RWPE1 (cell line): ENCODE results near the gene SMTN.
A peak's percentile ranks its signal among the peaks of the same experiment; 100 is the strongest.

Experiments
- CTCF ChIA-PET: fragments of 350-600 bp; sonication (Branson Sonifier 250); formaldehyde crosslinking; extraction: SDS; loops from one replicate; lab custom pipeline; 2021; lab: Yijun Ruan, JAX
- POLR2A ChIA-PET: fragments of 400-600 bp; formaldehyde crosslinking; extraction: SDS; loops from one replicate; lab custom pipeline; 2020; ENCODE audit warnings: antibody characterized with exemption; ENCODE audit not compliant: low non-redundant PET; lab: Yijun Ruan, JAX
- DNase-seq: peaks from one replicate; pipeline ENCODE4 v3.0.0; 2012; ENCODE audit warnings: low spot score
- H3K27ac ChIP-seq: fragments of 450-650 bp; 2 replicates; pipeline ENCODE4 v1.5.1; 2017
- TF ChIP-seq, protein P1 (sequence below): fragments of 450-650 bp; conservative IDR thresholded peaks from 2 replicates; pipeline ENCODE4 v1.5.1; 2017; ENCODE audit warnings: low read depth, mild to moderate bottlenecking

The SMTN gene

DNA sequence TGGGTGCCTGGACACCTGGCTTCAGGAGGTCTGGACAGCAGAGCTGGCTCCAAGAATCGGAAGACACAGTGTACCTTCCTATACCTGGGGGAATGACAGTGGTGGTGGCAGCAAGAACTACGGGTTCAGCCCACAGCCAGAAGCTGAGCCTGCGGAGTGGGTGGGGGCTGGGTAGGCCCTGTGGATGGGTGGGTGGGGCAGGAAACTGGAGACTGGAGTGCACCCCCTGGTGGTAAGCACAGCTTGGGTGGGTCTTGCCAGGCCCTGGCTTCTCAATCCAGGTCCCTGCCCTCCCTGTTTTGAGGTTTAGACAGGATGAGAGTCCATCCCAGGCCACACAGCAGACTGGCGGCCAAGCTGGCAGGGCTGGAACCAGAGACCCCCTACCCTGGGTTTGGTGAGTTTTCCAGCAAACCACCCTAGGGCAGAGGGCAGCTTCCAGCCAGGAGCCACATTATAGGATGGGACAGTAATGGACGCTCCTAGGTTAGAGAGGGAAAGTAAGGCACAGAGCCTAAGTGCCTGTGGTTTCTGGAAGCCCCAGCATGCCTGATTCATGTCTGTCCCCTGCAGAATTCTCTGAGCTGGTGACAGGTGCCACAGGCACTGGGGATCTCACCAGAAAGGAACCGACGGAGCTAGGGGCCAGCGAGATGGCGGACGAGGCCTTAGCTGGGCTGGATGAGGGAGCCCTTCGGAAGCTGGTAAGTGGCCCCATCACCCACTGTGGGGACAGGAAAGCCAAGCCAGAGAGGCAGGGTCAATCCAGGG, 1.7 kb downstream of the SMTN start:
- DNase-seq, result no peak
- POLR2A ChIA-PET, result interaction anchor here (1.4 kb wide), 1 partner anchor 113 kb away, joined by 3 read pairs; no protein-coding TSS in a partner anchor
- CTCF ChIA-PET, result interaction anchor here (0.8 to 1.1 kb wide), 3 partner anchors 113 to 160 kb away, joined by 3 to 4 read pairs (median 4); partner anchors contain the start of gene TUG1
- TF ChIP-seq, protein P1, sequence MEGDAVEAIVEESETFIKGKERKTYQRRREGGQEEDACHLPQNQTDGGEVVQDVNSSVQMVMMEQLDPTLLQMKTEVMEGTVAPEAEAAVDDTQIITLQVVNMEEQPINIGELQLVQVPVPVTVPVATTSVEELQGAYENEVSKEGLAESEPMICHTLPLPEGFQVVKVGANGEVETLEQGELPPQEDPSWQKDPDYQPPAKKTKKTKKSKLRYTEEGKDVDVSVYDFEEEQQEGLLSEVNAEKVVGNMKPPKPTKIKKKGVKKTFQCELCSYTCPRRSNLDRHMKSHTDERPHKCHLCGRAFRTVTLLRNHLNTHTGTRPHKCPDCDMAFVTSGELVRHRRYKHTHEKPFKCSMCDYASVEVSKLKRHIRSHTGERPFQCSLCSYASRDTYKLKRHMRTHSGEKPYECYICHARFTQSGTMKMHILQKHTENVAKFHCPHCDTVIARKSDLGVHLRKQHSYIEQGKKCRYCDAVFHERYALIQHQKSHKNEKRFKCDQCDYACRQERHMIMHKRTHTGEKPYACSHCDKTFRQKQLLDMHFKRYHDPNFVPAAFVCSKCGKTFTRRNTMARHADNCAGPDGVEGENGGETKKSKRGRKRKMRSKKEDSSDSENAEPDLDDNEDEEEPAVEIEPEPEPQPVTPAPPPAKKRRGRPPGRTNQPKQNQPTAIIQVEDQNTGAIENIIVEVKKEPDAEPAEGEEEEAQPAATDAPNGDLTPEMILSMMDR, result peak; percentile 31
- peak overlapping the region; percentile 86 for H3K27ac ChIP-seq

DNA sequence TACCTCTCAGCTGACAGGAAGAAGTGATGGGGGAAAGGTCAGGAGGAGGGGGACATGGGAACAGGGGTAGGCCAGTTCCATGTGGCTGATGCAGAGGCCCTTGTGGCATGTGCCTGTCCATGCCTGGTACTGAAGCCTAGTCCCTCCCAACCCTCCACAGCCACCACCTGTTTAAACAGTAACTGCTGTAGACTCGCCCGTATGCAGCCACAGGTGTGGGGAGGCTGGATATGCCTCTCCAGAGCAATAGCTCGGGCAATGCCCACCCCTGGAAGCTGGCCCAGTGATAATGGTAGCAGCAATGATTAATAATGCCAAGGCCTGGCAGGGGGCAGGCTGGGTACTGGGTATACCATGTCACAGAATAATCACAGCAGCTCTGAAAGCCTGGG, 2.3 kb downstream of the SMTN start:
- peak overlapping the region; percentile 86 for H3K27ac ChIP-seq
- TF ChIP-seq, protein P1, result no peak
- POLR2A ChIA-PET, result interaction anchor here (1.4 kb wide), 1 partner anchor 113 kb away, joined by 3 read pairs; no protein-coding TSS in a partner anchor
- CTCF ChIA-PET, result interaction anchor here (0.7 to 0.8 kb wide), 2 partner anchors 161 to 273 kb away, joined by 3 to 4 read pairs; no protein-coding TSS in a partner anchor
- DNase-seq, result no peak

DNA sequence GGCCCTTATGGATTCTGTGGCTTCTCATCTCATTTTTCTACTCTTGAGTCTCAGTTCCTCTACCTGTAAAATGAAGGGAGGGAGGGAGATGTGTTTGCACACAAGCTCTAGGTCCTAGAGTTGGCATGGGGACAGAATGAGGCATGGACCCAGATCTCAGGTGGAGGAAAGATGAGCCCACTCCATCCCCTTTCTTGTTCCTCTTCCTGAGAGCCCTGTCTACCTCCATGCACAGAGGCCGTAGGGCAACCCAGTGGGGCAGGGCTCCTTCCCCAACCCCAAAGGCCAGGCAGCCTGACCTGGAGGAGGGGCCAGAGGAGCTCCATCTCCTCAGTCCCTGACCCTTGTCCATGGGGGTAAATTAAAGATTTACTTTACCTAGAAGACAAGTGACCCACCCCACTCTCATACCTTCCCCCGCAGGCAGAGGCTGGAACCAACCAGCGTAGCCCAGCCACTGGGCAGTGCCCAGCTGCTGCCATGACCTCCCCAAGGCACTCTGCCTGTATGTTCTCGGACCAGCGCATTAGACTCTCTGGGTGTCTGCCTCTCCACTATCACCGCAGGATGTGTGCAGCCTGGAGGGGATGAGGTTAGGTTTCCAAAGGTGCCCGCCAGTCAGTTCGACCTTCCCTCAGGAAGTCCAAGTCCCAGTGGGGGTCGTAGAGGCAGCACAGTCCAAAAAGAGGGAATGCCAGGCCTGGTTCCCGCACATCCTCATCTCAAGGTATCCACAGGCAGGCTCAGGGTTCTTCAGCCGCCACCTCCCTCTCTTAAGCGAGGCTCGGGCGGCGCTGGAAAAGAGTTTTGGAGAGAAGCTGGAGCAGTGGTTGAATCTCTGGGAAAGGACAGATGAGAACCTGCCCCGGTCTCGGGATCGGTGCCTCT, 3.0 kb downstream of the SMTN start:
- TF ChIP-seq, protein P1, result no peak
- ChIA-PET POLR2A (no interaction called here), CTCF (interaction anchor here (0.7 to 1.4 kb wide), 5 partner anchors 9 to 274 kb away, joined by 3 to 7 read pairs (median 4); no protein-coding TSS in a partner anchor)
- DNase-seq, result no peak
- H3K27ac ChIP-seq, result peak overlapping the region; percentile 86

DNA sequence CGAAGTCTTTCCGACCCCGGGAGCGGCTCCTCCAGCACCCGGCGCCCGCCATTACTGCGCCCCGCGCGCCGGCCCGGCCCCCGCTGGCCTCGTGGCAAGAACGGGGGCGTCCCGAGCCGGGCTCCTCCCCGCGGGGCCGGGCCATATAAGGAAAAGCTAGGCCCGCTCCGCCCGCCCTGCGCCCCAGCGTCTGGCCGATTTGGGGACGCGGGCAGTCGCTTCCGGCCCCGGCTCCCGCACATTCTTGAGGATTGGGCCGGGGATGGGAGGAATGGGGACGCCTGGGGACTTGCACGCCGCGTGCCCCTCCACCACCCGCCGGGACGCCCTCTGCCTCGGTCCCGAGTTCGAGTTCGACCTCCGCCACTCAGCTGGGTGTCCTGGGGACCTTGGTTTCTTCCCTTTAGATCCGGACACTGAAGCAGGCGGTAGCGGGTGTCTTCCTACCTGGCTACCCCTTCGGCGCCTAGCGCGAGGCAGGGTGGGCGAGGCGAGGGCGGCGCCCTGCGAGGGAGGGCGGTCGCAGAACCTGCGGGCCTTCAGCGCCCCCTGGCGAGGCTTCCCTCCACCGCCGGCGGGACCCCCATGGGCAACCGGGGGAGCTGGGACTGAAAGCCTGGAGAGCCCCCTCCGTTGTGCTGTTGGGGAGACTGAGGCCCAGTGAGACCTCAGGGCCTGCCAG, 3.8 kb downstream of the SMTN start:
- TF ChIP-seq, protein P1, result peak; percentile 78
- H3K27ac ChIP-seq, result peak overlapping the region; percentile 86
- POLR2A ChIA-PET, result interaction anchor here (0.6 kb wide), 1 partner anchor 140 kb away, joined by 4 read pairs; no protein-coding TSS in a partner anchor
- CTCF ChIA-PET, result interaction anchor here (0.6 to 1.4 kb wide), 6 partner anchors 9 to 235 kb away, joined by 3 to 7 read pairs (median 4); partner anchors contain the start of gene TUG1
- no peak for DNase-seq

DNA sequence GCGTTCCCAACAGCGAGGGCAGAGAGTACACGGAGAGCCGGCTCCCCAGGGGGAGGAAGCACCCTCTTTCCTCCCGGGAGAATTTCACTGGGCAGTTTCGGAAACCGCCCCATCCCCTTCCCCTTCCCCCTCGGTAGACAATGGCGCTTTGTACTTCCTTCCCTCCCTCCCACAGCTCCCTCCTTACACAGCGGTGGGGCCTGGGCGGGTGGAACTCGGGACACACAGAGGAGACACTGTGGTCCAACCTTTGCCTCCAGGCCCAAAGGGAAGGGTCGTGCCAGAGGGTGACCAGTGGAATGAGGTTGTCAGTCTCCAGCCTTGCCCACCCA, 4.3 kb downstream of the SMTN start:
- ChIA-PET POLR2A (no interaction called here), CTCF (interaction anchor here (0.6 to 1.4 kb wide), 4 partner anchors 8 to 140 kb away, joined by 3 to 7 read pairs (median 4); partner anchors contain the start of gene TUG1)
- DNase-seq, result no peak
- TF ChIP-seq, protein P1, result peak; percentile 41; the same call in 1 of the 2 replicates
- H3K27ac ChIP-seq, result peak overlapping the region; percentile 86
